Body of pancreas (tissue), 4 donors: ENCODE data around the gene SRMS. TPM values are rescaled to one million over a fixed set of nuclear protein-coding genes. Genes with fewer than 3 reads are reported as not detected.
A peak's percentile ranks its signal among the peaks of the same experiment; 100 is the strongest.

ENCODE experiments used
- ATAC-seq: fragments of 150-250 bp; one replicate; pipeline ENCODE4 v1.9.1; 2016
- DNase-seq, 4 donors: peaks; one replicate each; pipeline ENCODE4 v3.0.0-alpha.2; 2019
- H3K27ac ChIP-seq, 4 donors: fragments of 200-600 bp; sonication (generic); 1 replicate in 3 of 4; 2 replicates in 1 of 4; pipeline versions ENCODE4 v1.5.1 to v1.6.1; 2016 to 2019; ENCODE audit warnings: mild to moderate bottlenecking in 1 of 4, mixed read lengths in 1 of 4, moderate library complexity in 1 of 4
- H3K27me3 ChIP-seq, 2 donors: fragments of 200-600 bp; sonication (generic); one replicate each; pipeline ENCODE4 v1.6.0; 2016; ENCODE audit warnings: mild to moderate bottlenecking in 1 of 2
- H3K36me3 ChIP-seq, 2 donors: fragments of 200-600 bp; sonication (generic); replicated peaks in 1 of 2; 2 replicates each; pipeline ENCODE4 v1.5.1; 2016; ENCODE audit warnings: low read depth in 2 of 2; ENCODE audit not compliant: insufficient read depth in 1 of 2
- H3K4me1 ChIP-seq: fragments of 200-600 bp; sonication (generic); one replicate; pipeline ENCODE4 v1.6.0; 2016
- H3K4me3 ChIP-seq, 2 donors: fragments of 200-600 bp; sonication (generic); 1 replicate in 1 of 2; 2 replicates in 1 of 2; pipeline ENCODE4 v1.5.1; 2016 to 2019
- H3K9me3 ChIP-seq, 3 donors: fragments of 200-600 bp; sonication (generic); 1 replicate in 2 of 3; 2 replicates in 1 of 3; pipeline ENCODE4 v1.5.1; 2016
- CTCF ChIP-seq, 7 experiments: fragments of 450-650 bp in 4 of 7; fragments of 200-600 bp in 3 of 7; sonication (generic) in 3 of 7; IDR thresholded peaks; one replicate each; pipeline ENCODE4 v1.5.1; 2016 to 2019; ENCODE audit warnings: antibody characterized with exemption in 7 of 7
- POLR2A ChIP-seq, 3 donors: fragments of 450-650 bp; IDR thresholded peaks; one replicate each; pipeline ENCODE4 v1.6.1; 2016; ENCODE audit warnings: antibody characterized with exemption in 3 of 3, mild to moderate bottlenecking in 2 of 3
- WGBS, 2 donors: methylation state at CpG; one replicate each; pipeline ENCODE4 v1.1.5; 2017; 5-methylcytosine and 5-hydroxymethylcytosine counted together
- intact Hi-C: fragments of 100-400 bp; cut with DNase I; formaldehyde crosslinking; loops from one replicate; pipeline ENCODE4 v1.15.1; 2023
- total RNA-seq, 2 donors: library from RNA; depleted of rRNA; stranded (reverse); fragments of >200 nt; gene quantifications; one replicate each; pipeline ENCODE4 v1.1.0, GENCODE V29; 2016

The SRMS gene
- total RNA-seq, 2 donors from 2014 or later, result not detected

- WGBS, 2 donors, result 75 to 83% methylated on average over 1 to 36 of the region's 36 CpGs
- ATAC-seq, result no peak
- intact Hi-C loops, result loop anchor here (10.0 kb wide), 1 partner anchor 423 kb away; the partner anchor contains the start of gene ZNF512B
These were observed 5.5 kb downstream of the SRMS start for GRCh38 chr20:63542031-63542559.

GRCh38 chr20:63541371-63541770, 6.2 kb downstream of the SRMS start:
- Histone ChIP-seq H3K4me1 (peaks cover 24% of the 10 kb centered on the region), H3K36me3 (no peaks in the 10 kb centered on the region), H3K4me3 (no peak overlapping the region), H3K27ac (no peak overlapping the region), H3K27me3 (no peaks in the 10 kb centered on the region), H3K9me3 (no peaks in the 10 kb centered on the region)
- 87 to 100% methylated on average over 2 to 27 of the region's 28 CpGs for WGBS, 2 donors
- TF ChIP-seq CTCF (IDR thresholded peaks at IDR 0.05), result no peak
- TF ChIP-seq POLR2A (IDR thresholded peaks at IDR 0.05), result no peak
- intact Hi-C loops, result loop anchor here (10.0 kb wide), 1 partner anchor 423 kb away; the partner anchor contains the start of gene ZNF512B
- no peak for ATAC-seq
- DNase-seq, result no peak

More at GRCh38 chr20:63542031-63542559, 5.5 kb downstream of the SRMS start:
- Histone ChIP-seq H3K9me3 (no peaks in the 10 kb centered on the region), H3K27ac (no peak overlapping the region), H3K36me3 (no peaks in the 10 kb centered on the region), H3K27me3 (no peaks in the 10 kb centered on the region), H3K4me3 (no peak overlapping the region), H3K4me1 (peaks cover 22% of the 10 kb centered on the region)
- no peak for TF ChIP-seq CTCF (IDR thresholded peaks at IDR 0.05)
- TF ChIP-seq POLR2A (IDR thresholded peaks at IDR 0.05), result no peak
- peak in 1 of 4 donors; percentile 55 for DNase-seq

GRCh38 chr20:63540417-63541186, 6.9 kb downstream of the SRMS start:
- DNase-seq (no peak), ATAC-seq (no peak)
- TF ChIP-seq POLR2A (IDR thresholded peaks at IDR 0.05), result no peak
- no peak for TF ChIP-seq CTCF (IDR thresholded peaks at IDR 0.05)
- Histone ChIP-seq H3K9me3 (no peaks in the 10 kb centered on the region), H3K27ac (no peak overlapping the region), H3K36me3 (no peaks in the 10 kb centered on the region), H3K4me3 (no peak overlapping the region), H3K27me3 (no peaks in the 10 kb centered on the region), H3K4me1 (peaks cover 24% of the 10 kb centered on the region)
- intact Hi-C loops, result loop anchor here (10.0 kb wide), 1 partner anchor 424 kb away; the partner anchor contains the start of gene ZNF512B
- 47 to 83% methylated on average over 6 to 39 of the region's 49 CpGs for WGBS, 2 donors

GRCh38 chr20:63539441-63540370, 7.8 kb downstream of the SRMS start:
- Histone ChIP-seq H3K4me3 (no peak overlapping the region), H3K9me3 (no peaks in the 10 kb centered on the region), H3K27ac (peak overlapping the region in 2 of 4 donors; percentile 89), H3K36me3 (no peaks in the 10 kb centered on the region), H3K27me3 (no peaks in the 10 kb centered on the region), H3K4me1 (peaks cover 24% of the 10 kb centered on the region)
- no peak for DNase-seq
- TF ChIP-seq CTCF (IDR thresholded peaks at IDR 0.05) (no peak), POLR2A (IDR thresholded peaks at IDR 0.05) (no peak)
- no peak for ATAC-seq
- intact Hi-C loops, result loop anchor here (10.0 kb wide), 2 partner anchors 315 to 425 kb away; partner anchors contain the start of gene ZNF512B
- 79 to 84% methylated on average over 6 to 27 of the region's 29 CpGs for WGBS, 2 donors
